ENCODE results near the gene RDH8.

Gene RDH8

DNA sequence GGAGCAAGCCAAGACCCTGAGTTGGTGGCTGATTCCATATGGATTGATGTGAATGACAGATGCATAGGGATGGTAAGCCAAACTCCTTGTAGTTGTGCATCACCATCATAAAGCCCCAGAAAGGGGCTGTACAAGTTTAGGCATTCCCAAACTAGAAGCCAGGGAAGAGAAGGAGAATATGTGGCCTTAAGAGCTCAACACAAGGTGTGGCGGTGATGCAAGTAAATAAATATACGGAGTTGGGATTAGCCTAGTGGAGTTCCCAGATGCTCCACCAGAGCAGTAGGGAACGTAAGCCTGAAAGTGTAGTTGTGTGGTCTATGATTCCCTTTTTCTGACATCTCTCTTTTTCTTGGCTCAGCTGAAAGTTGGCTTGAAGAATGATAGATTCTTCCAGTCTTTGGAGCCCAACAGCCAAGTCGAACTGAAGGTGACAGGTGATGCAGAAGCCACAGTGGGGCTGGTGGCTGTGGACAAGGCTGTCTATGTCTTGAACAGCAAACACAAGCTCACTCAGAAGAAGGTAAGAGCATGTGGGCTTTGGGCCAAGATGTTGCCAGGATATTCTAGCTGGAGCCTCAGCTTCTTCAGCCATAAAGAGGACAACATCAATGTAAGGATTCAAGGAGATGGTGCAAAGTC is 30.1 kb downstream of the RDH8 start:
- no peak for DNase-seq

- DNase-seq = no peak
Observed at GRCh38 chr19:10044390-10044789, 31.1 kb downstream of the RDH8 start.

DNA sequence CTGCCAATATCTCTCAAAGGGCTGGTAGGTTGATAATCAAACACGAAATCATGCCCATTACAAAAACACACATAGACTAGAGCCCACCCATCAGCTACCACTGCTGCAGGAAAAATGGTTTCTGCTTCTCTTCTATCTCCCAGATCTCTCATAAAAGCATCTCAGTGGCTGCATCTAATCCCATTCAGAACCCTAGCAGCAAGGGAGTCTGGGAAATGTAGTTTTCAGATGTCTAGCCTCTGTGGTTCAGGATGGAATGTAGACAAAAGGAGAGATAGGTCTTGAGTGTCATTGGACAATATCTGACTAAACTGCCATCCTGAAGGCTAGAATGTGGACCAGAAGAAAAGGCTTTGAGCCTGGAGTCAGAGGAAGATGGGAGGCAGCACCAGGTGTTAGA is 32.1 kb downstream of the RDH8 start:
- DNase-seq = no peak

GRCh38 chr19:10049626-10050025 is 36.3 kb downstream of the RDH8 start:
- DNase-seq = no peak

GRCh38 chr19:10052602-10053360 is 39.5 kb downstream of the RDH8 start:
- DNase-seq = no peak

- DNase-seq = no peak
Observed at GRCh38 chr19:10061717-10062310, 48.5 kb downstream of the RDH8 start.

- DNase-seq = no peak
Observed at GRCh38 chr19:10068205-10068604, 54.9 kb downstream of the RDH8 start.

DNA sequence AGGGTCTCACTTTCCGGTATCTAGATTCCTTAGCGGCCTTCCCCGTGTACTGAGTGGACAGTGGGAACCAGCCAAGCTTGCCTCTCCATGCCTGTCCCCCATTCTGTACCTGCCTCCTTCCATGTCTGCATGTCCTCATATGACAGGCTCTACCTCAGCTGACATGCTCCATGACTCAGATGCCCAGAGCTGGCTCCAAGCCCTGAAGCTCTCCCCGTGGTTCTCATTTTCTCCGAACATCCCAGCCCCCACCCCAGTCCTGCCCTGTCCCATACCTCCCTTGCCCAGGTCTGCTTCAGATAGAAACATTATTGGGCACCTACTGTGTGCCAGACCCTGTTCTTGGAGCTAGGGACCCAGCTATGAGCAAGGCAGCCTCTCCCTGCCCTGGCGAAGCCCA is 55.8 kb downstream of the RDH8 start:
- no peak for DNase-seq

GRCh38 chr19:10070730-10071446 is 57.6 kb downstream of the RDH8 start:
- no peak for DNase-seq

All from NCI-H2029 treated with DMSO at 0.1 percent for 48 hours (cell line).